Activated B cell treated with CpG ODN at 0.5 μM for 24 hours (primary cell): ENCODE results near the gene DIP2C. TPM values are rescaled to one million over a fixed set of nuclear protein-coding genes. Genes with fewer than 3 reads are reported as not detected.

Experiments
- ATAC-seq: fragments of 200-7000 bp; cut with Tn5 transposase; one replicate; pipeline ENCODE4 v1.10.0; 2021; ENCODE audit warnings: low read depth, mild to moderate bottlenecking, moderate library complexity
- CTCF ChIA-PET: fragments of 350-600 bp; sonication (Branson Sonifier 250); formaldehyde crosslinking; loops from one replicate; lab custom pipeline; 2021; ENCODE audit warnings: antibody characterized with exemption; lab: Charles Lee
- POLR2A ChIA-PET: fragments of 350-600 bp; sonication (Branson Sonifier 250); formaldehyde crosslinking; loops from one replicate; lab custom pipeline; 2021; ENCODE audit warnings: antibody characterized with exemption; lab: Charles Lee
- DNase-seq: peaks from one replicate; pipeline ENCODE4 v3.0.0; 2022
- H3K27ac Mint-ChIP-seq: one replicate; pipeline ENCODE4 v1.8.0; 2020; ENCODE audit warnings: mixed read lengths
- H3K27me3 Mint-ChIP-seq: one replicate; pipeline ENCODE4 v1.8.0; 2021; ENCODE audit warnings: mixed read lengths
- H3K36me3 Mint-ChIP-seq: one replicate; pipeline ENCODE4 v1.8.0; 2021; ENCODE audit warnings: low read depth, mixed read lengths
- H3K4me1 Mint-ChIP-seq: one replicate; pipeline ENCODE4 v1.8.0; 2021; ENCODE audit warnings: mixed read lengths
- H3K4me3 Mint-ChIP-seq: one replicate; pipeline ENCODE4 v1.8.0; 2020; ENCODE audit warnings: mild to moderate bottlenecking, mixed read lengths
- H3K9me3 Mint-ChIP-seq: one replicate; pipeline ENCODE4 v1.8.0; 2020; ENCODE audit warnings: mixed read lengths
- CTCF ChIP-seq: fragments of 200-600 bp; IDR thresholded peaks from one replicate; pipeline ENCODE4 v1.8.0; 2022; ENCODE audit warnings: antibody characterized with exemption, mild to moderate bottlenecking
- intact Hi-C: fragments of 100-400 bp; cut with micrococcal nuclease; formaldehyde crosslinking; loops from one replicate; pipeline ENCODE4 v1.15.1; 2024
- total RNA-seq: library from RNA; stranded (reverse); gene quantifications from 2 replicates; pipeline ENCODE4 v1.2.3, GENCODE V29; 2022

Gene DIP2C
- total RNA-seq, 1 donor from 2014 or later = 0.49 TPM

DNA sequence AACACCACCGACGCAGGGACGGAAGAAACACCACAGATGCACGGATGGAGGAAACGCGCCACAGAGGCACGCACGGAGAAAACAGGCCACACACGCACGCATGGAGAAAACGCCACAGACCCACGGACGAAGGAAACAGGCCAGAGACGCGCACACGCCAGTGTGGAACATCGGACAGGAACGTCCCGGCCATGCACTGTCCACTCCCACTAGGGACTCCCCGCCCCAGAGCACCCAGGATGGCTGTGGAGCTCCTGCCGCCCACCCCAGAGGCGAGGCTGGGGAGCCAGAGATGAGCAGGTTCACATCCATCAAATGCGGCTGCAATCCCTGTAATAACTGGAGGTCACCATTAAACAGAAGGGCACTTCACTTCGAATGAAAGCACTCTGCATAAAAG is 17.3 kb downstream of the DIP2C start:
- Mint-ChIP-seq H3K27me3 (no peaks in the 10 kb centered on the region), H3K4me1 (no peaks in the 10 kb centered on the region), H3K4me3 (no peak overlapping the region), H3K9me3 (peaks cover 3% of the 10 kb centered on the region), H3K27ac (no peak overlapping the region), H3K36me3 (no peaks in the 10 kb centered on the region)
- intact Hi-C loops = no loop called here
- POLR2A ChIA-PET = no interaction called here
- no peak for DNase-seq
- TF ChIP-seq CTCF = no peak
- CTCF ChIA-PET = no interaction called here
- ATAC-seq = no peak

DNA sequence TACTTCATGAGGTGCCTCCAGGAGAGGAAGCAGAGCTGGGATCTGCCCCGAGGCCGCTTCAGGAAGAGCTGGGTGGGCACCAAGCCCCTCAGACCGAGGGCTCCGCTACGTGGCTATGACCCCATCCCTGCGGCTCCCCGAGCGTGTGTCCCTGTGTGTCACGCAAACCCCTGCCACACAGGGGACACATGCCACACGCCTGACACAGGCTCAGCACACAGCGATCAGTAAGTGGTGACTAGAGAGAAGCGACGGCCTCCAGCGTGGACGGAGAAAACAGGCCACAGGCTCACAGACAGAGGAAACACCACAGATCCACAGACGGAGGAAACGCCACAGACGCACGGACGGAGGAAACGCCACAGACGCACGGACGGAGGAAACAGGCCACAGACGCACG is 18.5 kb downstream of the DIP2C start:
- Mint-ChIP-seq H3K36me3 (no peaks in the 10 kb centered on the region), H3K4me3 (no peak overlapping the region), H3K27me3 (no peaks in the 10 kb centered on the region), H3K4me1 (no peaks in the 10 kb centered on the region), H3K9me3 (peaks cover 3% of the 10 kb centered on the region), H3K27ac (no peak overlapping the region)
- no peak for DNase-seq
- ChIA-PET CTCF (no interaction called here), POLR2A (no interaction called here)
- intact Hi-C loops = no loop called here
- ATAC-seq = no peak
- TF ChIP-seq CTCF = no peak

- TF ChIP-seq CTCF = no peak
Measured at GRCh38 chr10:670038-670437, 19.4 kb downstream of the DIP2C start.

GRCh38 chr10:668786-669485 is 20.5 kb downstream of the DIP2C start:
- H3K27ac Mint-ChIP-seq = no peak overlapping the region
- POLR2A ChIA-PET = no interaction called here
- H3K36me3 Mint-ChIP-seq = no peaks in the 10 kb centered on the region
- ATAC-seq (no peak), DNase-seq (no peak)
- no peak for TF ChIP-seq CTCF
- H3K9me3 Mint-ChIP-seq = no peaks in the 10 kb centered on the region
- intact Hi-C loops = no loop called here
- H3K4me3 Mint-ChIP-seq = no peak overlapping the region
- H3K27me3 Mint-ChIP-seq = no peaks in the 10 kb centered on the region
- CTCF ChIA-PET = no interaction called here
- H3K4me1 Mint-ChIP-seq = no peaks in the 10 kb centered on the region

More at GRCh38 chr10:670038-670437, 19.4 kb downstream of the DIP2C start:
- ChIA-PET CTCF (no interaction called here), POLR2A (no interaction called here)
- Mint-ChIP-seq H3K4me3 (no peak overlapping the region), H3K27me3 (no peaks in the 10 kb centered on the region), H3K9me3 (peaks cover 3% of the 10 kb centered on the region), H3K27ac (no peak overlapping the region), H3K36me3 (no peaks in the 10 kb centered on the region), H3K4me1 (no peaks in the 10 kb centered on the region)
- DNase-seq (no peak), ATAC-seq (no peak)
- intact Hi-C loops = no loop called here

GRCh38 chr10:667602-668143 is 21.8 kb downstream of the DIP2C start:
- no peak for TF ChIP-seq CTCF
- Mint-ChIP-seq H3K4me3 (no peak overlapping the region), H3K27ac (no peak overlapping the region), H3K9me3 (no peaks in the 10 kb centered on the region), H3K36me3 (no peaks in the 10 kb centered on the region), H3K4me1 (no peaks in the 10 kb centered on the region), H3K27me3 (no peaks in the 10 kb centered on the region)
- ChIA-PET CTCF (no interaction called here), POLR2A (no interaction called here)
- intact Hi-C loops = no loop called here
- ATAC-seq (no peak), DNase-seq (no peak)
